GM18870 (cell line): ENCODE measurements around the gene COX19.
"Not testable (repeated sequence)": the region's sequence is repeated elsewhere in the genome, so short reads cannot be mapped to it uniquely, and the experiment has no call there.

Experiments
- ATAC-seq: cut with Tn5 transposase; IDR thresholded peaks from one replicate; pipeline ENCODE4 v1.9.1; 2021; ENCODE audit warnings: moderate library complexity; ENCODE audit not compliant: unreplicated experiment

COX19 gene

DNA sequence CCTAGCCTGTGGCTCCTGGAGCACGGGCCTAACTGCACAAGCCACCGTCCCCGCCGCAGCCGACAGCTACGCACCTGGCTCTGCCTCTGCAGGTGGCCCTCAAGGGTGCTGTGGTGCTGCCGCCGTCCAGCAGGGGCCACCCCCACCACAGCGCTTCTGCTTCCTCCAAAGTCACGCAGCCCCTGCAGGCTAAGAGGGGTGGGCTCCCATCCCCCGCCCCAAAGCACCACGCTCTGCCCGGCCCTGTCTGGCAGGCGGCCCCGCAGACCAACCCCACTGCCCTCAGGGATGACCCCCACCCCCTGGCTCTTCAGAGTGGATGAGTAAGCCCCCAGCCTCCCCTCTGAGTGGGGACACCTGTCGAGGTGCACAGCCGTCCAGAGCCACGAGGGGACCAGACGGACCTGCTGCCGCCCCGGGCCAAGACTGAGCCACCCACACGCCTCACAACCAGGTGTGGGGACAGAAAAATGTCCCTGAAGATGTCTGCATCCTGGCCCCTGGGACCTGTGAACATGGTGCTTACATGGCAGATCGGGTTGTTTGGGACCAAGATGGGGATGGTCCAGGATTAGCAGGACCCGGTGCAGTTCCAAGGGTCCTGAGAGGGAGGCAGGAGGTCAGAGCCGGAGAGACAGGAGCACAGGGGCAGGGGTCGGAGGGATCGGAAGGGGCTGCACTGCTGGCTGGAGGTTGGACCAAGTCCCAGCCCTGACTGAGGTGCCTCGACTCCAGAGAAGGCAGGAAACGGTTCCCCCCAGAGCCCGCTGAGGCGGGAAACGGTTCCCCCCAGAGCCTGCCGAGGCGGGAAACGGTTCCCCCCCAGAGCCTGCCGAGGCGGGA, 11.9 kb downstream of the COX19 start:
- ATAC-seq, result no peak

DNA sequence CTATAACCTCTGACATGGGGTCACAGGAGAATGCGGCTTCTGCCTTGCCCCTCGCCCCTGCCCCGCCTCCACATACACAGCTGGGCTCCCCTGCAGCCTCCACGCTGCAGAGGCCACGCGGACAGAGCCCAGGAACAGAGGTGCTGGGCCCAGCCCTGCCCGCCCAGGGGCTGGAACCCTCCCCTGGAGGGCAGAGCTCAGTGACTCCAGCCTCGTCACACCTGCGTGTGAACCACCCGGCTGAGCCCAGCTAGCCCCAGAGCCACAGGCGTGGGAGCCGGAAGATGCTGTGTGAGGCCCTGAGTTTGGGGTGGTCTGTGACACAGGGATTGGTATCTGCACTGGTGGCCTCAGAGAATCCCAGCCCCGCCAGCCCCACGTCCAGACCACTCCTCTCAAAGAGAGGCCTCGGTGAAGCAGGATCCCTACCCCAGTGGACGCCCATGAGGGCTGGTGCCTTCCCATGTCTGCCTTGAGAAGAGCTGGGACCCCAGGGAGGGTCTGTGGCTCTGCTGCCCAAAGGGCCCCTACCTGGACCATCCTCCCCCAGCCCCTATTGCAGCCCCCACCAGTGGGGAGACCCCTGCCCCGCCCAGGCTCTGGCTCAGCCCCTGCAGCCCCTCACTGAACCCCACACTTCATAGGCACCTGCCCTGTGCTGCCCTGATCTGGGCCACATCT, 12.8 kb downstream of the COX19 start:
- no peak for ATAC-seq

DNA sequence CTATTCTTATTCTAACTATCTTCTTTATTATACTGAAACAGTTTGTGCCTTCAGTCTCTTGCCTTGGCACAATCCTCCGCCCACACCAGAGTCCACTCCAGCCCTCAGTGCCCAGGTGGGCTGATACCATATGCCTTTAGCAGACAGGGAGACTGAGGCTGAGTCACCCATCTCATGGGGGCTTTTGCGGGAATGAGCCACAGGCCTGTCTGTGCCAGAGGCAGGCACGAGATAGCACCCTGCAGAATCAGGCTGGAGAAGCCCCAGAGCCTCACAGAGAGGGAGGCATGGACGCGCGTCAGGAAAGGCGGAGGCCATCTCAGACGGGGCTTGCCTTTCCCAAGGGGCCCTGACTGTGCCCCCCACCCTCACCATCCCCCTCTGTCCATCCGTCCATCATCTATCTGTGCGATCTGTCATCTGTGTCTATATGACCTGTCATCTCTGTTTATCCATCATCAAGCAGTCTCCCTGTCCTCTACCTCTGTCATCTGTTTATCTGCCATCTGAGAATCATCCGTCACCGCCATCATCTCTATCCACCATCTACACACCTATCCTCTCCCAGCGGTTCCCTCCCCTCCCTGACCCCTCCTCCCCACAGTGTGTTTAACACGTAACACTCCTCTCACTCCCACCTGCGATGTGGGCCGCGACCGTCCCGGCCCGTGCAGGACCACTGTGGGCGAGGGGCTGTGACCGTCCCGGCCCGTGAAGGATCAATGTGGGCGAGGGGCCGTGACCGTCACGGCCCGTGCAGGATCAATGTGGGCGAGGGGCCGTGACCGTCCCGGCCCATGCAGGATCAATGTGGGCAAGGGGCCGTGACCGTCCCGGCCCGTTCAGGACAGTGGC, 13.6 kb downstream of the COX19 start:
- no peak for ATAC-seq

DNA sequence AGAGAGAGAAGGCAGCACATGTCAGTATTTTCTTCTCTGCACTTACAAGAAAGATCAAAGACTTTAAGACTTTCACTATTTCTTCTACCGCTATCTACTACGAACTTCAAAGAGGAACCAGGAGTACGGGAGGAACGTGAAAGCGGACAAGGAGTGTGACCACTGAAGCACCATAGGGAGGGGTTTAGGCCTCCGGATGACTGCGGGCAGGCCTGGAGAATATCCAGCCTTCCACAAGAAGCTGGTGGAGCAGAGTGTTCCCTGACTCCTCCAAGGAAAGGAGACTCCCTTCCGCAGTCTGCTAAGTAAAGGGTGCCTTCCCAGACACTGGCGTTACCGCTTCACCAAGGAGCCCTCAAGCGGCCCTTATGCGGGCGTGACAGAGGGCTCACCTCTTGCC, 14.4 kb downstream of the COX19 start:
- not testable (repeated sequence) for ATAC-seq

DNA sequence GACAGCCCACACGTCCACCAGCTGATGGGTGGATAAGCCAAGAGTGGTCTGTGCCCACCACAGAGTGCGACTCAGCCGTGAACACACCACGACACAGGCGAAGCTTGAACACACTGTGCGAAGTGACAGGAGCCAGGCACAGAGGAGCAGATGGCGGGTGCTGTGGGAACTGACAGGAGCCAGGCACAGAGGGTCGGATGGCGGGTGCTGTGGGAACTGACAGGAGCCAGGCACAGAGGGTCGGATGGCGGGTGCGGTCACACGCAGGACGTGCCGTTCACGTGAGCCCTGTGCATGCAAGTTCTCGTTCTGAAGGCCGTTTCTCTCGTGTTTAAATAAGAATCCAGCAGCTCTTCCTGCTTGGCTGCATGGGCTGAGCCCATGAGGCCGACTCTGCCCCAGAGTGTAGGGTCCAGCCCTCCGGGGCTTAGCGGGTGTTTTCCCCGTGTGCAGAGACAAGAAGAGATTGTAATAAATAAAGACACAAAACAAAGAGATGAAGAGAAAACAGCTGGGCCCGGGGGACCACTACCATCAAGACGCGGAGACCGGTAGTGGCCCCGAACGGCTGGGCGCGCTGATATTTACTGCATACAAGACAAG, 15.0 kb downstream of the COX19 start:
- ATAC-seq, result no peak

DNA sequence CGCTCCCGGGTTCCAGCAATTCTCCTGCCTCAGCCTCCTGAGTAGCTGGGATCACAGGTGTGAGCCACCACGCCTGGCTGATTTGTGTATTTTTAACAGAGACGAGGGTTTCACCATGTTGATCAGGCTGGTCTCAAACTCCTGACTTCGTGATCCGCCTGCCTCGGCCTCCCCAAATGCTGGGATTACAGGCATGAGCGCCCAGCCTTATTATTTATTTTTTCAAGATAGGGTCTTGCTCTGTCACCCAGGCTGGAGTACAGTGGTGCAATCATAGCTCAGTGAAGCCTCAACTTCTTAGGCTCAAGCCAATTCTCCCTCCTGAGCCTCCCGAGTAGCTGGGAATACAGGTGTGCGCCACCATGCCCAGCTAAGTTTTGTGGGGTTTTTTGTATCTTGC, 15.6 kb downstream of the COX19 start:
- not testable (repeated sequence) for ATAC-seq

DNA sequence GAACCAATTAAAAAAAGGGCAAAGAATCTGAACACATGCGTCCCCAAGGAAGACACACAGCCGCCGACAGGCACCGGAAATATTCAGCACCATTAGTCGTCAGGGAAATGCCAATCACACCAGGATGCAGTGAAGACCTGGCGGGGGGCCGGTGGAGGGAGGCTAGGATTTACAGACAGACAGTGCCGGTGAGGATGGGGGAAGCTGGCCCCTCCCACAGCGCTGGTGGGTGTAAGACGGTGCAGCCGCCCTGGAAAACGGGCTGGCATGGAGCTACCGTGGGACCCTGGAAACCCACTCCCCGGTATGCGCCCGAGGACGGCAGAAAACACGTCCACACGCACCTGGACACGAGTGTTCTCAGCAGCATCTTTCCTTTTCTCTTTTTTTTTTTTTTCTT, 16.1 kb downstream of the COX19 start:
- ATAC-seq, result no peak

DNA sequence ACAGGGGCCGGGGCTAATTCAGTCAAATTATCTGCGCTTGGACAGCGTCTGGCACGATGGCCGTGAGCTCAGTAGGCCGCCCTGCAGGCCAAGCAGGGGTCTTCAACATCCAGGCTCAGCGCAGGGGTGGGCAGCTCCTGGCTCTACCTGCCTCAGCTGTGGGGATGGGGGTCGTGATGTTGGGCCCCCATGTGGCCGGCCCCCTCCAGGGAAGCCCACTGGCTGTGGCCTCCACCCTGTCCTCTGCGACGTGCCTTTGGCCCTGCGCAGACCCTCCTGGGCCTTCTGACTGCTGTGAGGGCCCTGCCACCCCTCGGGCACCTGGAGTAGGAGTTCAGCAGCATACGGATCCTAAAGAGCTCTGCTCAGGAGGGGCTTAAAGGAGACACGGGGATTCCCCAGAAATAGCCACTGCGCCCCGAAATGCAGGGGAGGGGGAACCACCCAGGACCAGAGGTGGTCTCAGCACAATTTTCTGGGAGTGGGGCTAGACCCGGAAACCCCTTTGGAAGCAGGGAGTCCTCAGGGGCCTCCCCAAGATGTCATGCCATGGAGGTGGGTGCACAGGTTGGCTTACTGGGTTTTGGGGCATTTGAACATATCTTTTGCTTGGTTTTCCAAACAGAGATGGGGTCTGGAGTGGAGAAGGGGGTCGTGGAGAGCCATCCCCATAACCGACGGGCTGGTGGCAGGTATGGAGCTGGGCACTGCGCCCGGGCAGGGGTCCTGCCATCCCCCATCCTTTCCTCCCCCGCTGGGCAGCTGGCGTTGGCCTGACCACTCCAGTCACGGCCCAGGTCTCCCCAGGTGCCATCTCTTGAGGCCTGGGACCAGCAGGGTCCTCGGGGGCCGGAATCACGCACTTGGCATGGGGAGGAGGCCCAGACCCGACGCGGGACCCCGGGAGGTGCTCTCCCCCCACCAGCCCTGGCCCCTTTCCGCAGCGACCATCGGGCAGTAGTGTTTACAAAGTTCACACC, 16.8 kb downstream of the COX19 start:
- no peak for ATAC-seq

DNA sequence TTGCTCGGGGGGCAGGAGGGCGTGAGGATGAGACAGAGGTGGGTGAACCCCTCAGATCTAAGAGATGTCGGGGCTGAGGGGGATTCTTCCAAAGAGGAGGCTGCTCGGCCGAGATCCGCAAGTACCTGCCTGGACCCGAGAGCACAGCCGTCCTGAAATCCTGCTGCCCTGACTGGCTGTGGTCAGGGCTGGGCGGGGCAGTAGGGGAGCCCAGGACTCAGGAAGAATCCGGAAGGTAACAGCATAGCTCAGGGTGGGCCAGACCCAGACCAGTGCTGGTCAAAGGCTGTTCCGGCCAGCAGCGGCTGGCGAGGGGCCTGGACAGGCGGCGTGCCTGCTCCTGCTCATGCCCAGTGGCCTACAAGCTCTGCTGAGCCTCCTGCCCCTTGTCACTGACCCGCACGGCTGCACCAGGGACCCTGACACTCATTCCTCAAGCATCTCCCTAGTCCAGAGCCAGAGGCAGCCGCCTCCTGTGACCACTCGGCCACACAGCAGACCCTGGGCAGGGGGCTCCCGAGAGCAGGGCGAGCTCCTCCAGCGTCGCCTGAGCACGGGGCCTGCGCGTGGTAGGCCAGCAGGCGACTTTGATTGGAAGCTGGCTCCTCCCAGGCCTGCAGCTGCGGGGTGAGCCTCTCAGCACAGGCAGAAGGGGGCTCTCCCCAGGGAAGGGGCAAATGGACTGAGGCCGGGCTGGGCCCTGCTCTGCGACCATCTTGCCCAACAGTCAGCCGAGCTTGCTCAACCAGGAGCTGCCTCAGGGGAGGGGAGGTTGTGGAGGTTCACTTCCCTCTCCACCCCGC, 17.7 kb downstream of the COX19 start:
- no peak for ATAC-seq

DNA sequence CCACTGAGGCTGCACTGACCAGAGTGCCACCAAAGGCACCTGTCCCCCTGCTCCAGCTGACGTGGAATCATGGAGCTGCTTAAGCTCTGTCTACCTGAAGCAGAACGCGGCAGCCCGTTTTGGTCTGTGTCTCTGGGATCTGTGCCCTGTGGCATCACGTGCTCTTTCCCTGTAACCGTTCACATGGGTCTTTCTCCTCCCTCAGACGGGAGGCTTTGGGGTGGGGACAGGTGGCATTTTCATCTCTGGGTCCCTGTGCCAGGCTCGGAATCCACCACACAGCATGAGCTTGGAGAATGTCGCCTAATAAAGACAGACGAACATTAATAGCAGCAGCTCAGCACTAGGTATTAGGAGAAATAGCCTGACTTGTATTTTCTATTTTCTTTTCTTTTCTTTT, 19.3 kb downstream of the COX19 start:
- no peak for ATAC-seq

DNA sequence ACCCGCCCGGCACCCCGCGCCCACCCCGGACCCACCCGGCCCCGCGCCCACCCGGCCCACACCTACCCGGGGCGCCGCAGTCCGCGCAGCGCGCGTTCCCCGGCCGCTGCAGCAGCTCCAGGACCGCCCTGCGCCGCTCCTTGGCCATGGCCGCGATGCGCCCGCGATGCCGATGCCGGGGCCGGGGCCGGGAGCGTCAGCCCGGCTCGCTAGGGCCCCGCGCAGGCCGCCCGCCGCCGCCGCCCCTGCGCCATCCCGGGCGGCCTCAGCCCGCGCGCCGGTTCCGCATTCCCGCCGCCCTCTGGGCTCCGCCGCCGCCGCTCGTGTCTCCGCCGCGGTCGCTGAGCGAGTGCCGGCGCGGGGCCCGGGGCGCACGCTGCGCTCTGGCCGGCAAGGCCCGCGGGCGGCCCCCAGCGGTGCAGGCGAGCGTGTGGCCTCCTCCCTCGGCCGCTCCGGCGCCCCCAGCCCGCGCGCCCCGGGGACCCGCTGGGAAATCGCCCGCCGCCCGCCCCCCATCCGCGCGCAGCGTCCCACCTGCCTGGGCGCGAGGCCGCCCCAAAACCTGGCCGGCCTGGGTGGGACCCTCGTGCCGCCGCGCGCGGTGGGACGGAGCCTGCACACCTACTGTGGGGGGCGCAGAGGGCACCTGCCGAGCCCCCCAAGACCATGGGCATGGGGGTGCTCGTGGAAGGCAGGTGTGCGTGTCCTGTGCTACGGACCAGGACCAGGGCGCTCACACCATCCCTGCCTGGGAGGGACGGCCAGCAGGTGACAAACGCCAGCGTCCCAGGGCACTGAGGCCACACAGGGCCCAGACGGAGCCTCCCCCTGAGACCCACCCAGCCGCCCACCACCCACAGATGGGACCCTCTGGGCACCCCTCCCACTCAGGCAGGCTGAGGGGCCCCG, 20.8 kb downstream of the COX19 start, which contains the start of gene ADAP1:
ADAP1 (minus strand) TSS at position 351 of the 909 bp plus-strand sequence; CDS start at position 148, 203 bp downstream.
- no peak for ATAC-seq

DNA sequence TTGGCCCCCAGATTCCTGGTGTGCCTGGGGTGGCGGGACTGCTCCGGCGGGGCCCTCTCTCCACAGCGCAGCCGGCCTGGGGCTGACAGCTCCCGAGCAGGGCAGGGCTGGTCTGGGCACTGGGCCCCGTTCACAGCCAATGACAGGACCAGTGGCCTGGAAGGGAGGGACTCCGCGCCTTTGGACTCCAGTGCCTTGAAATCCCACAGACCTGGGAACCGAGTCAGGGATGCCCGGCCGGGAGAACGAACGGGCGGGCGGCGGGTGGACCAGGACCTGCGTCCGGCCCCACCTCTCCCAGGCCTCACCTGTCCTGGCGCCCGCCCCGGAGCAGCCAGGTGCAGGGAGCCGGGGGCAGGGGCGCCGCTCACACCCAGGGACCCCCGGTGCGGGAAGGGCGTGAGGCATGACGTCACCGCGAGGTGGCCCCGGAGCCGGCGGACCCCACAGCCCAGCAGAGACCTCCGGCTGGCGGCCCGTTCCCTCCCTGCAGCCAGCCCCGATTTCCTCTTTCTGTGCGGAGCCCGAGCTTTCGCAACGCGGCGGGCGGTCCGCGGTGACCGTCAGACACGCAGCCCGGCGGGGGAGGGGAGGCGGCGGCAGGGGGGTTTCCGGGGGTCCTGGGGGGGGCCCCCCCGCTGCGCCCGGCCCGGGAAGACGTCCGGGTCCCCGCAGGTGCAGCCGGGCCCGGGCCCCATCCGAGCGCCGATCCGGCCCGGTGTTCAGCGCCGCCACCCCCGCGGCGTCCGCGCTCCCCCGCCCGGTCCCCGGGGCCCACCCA, 21.6 kb downstream of the COX19 start:
- ATAC-seq, result no peak

DNA sequence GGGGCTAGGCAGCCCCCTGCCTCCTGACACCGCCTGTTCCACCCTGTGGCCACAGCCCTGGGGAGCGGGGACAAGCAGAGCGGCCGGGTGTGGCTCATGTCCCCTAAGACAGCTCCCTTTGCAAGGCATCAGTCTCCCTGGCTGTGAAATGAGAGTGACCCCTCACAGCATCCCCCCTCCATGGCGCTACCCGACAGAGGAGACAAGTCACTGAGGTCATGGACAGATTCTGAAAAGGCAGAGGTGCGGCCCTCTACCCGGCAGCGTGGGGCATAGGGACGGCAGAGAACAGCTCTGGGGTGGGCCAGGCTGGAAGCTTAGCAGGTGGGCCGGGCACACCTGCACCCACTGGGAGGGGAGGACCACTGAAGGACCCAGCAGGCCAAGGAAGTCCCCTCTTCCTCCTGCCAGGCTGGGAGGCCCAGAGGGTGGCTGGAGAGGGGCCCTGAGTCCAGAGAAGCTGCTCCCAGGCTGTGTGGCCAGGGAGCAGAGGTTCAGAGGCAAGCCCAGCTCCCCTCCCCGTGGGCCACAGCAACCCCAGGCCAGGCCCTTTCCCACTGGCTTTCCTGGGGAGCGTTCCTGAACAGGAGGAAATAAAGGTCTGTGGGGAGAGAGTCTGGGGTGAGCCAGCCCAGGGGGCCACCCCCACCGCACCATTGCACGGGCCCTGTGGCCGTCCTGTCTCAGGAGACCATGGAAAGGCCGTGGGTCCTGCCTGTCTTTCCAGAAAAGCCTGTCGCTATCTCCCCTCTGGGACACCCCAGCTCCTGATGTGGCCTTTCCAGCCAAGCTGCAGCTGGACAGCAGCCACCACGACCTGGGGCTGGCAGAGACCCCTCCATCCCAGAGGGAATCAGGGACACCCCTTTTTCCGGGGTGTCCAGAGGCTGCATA, 22.6 kb downstream of the COX19 start:
- no peak for ATAC-seq

DNA sequence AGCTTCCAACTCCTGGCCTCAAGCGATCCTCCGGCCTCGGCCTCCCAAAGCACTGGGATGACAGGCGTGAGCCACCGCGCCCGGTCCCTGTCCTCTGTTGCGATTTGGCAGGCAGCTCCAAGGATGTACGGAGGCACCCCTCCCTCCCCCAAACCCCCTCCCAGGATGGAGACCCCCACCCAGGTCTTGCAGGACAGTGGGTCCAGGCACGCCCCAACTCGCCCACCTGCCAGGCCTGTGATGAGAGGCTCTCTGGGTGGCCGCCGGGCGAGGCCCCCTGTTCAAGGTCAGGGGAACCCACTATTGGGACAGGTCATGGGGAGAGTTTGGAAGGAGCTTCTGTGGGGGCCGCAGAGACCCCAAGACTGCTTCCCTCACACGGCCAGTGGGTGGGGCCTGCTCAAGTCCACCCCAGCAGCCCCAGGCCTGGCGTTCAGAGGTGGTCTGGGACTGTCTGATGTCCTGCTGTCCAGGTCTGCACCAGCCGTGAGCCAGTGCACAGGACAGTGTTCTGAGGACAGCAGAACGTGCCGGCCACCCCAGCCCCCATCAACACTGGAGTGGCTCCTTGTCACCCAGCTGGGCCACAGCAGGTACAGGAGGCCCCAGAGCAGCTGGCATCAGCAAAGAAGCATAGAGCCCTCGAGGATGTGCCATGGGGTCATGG, 23.3 kb downstream of the COX19 start:
- no peak for ATAC-seq
